Epithelial cell of prostate (primary cell): Measurements from ENCODE around the gene DHX34.
"Not testable (repeated sequence)": the region's sequence is repeated elsewhere in the genome, so short reads cannot be mapped to it uniquely, and the experiment has no call there.

ENCODE experiments used
- DNase-seq: peaks from one replicate; pipeline ENCODE4 v3.0.0-alpha.2; 2011; ENCODE audit warnings: low read depth, low spot score
- H3K27ac ChIP-seq: fragments of 450-650 bp; 2 replicates; pipeline ENCODE4 v1.5.1; 2017; ENCODE audit warnings: mild to moderate bottlenecking

Gene DHX34

GRCh38 chr19:47386582-47386981, 37.5 kb downstream of the DHX34 start:
- DNase-seq, H3K27ac ChIP-seq: not testable (repeated sequence)

- DNase-seq, H3K27ac ChIP-seq: not testable (repeated sequence)
Observed at GRCh38 chr19:47387623-47388022, 38.5 kb downstream of the DHX34 start.

DNA sequence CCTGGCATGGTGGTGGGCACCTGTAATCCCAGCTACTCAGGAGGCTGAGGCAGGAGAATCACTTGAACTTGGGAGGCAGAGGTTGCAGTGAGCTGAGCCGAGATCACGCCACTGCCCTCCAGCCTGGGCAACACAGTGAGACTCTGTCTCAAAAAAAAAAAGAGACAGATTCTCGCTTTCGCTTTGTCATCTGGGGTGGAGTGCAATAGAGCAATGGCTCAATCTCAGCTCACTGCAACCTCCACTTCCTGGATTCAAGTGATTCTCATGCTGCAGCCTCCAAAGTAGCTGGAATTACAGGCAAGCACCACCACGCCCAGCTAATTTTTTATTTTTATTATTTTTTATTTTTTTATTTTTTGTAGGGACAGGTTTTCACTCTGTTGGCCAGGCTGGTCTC, 39.6 kb downstream of the DHX34 start:
- DNase-seq, H3K27ac ChIP-seq: not testable (repeated sequence)

DNA sequence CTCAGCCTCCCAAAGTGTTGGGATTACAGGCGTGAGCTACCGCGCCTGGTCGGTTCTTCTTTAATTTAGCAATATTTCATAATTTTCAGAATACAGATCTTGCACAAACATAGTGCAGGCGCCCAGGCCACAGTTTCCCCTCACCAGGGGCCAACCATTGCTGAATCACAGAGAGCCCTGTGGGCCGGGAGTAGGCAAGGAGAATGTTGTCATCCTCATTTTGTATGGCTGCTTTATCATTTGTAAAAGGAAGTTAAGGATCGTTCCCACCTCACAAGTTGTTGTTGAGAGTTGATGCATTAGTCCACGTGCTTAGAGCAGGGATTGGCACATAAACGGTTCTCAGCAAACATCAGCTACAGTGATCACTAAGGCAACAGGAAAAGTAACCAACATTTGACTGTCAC, 40.0 kb downstream of the DHX34 start:
- no peak for DNase-seq
- no peak overlapping the region for H3K27ac ChIP-seq

DNA sequence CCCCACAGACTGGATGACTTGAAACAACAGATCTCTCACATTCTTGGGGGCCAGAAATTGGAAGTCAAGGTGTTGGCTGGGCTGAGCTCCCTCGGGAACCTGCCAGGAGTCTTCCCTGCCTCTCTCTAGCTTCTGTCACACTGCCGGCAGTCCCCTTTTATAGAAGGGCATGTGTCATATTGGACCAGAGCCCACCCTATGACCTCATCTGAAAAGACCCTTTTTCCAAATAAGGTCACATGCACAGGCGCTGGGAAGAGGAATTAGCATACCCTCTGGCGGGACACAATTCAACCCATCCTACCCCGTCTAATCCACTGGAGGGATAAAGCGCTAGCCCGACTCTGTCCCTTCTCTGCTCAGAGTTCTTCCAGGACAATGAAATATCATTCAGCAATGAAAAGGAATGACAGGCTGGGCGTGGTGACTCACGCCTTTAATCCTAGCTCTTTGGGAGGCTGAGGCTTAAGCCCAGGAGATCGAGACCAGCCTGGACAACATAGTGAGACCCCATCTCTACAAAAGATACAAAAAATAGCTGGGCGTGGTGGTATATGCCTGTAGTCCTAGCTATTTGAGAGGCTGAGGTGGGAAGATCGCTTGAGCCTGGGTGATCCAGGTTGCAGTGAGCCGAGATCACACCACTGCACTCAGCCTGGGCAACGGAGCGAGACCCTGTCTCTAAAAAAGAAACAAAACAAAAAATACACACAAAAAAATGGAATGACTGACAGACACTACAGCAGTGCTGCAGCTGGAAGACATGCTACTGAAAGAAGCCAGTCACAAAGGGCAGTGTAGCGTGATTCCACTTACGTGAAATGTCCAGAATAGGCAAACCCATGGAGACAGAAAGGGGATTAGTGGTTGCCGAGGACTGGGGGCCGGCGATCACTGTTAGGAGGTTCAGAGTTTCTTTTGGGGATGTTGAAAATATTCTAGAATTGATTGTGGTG, 41.7 kb downstream of the DHX34 start:
- H3K27ac ChIP-seq = no peak overlapping the region
- DNase-seq = no peak

DNA sequence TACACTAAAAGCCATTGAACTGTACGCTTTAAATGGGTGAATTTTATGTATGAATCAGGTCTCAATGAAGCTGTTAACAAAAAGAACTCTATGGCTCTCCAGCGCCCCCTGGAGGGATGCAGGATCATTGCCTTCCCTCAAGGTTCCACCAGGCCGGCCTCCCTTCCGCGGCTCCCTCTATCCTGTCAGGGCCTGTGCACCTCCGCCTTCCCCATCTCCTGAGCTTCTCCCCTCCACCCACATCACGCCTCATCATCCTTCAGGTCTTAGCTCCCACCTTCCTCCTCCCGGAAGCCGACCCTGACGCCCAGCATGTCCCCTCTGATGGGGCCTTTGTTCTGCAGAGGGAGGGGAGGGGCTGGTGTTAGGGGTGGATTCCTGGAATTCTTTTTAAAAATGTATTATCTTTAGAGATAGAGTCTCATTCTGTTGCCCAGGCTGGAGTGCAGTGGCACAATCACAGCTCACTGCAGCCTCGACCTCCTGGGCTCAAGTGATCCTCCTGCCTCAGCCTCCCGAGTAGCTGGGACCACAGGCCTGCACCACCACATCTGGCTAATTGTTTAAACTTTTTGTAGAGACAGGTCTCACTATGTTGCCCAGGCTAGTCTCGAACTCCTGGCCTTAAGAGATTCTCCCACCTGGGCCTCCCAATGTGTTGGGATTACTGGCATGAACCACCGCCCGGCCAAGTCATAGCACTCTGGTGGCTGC, 42.6 kb downstream of the DHX34 start:
- H3K27ac ChIP-seq = no peak overlapping the region

GRCh38 chr19:47398707-47399597, 49.8 kb downstream of the DHX34 start:
- H3K27ac ChIP-seq = no peak overlapping the region
- DNase-seq = no peak

More for the DNA sequence above, 42.6 kb downstream of the DHX34 start:
- no peak for DNase-seq

- no peak overlapping the region for H3K27ac ChIP-seq
- DNase-seq = no peak
Observed at GRCh38 chr19:47402504-47402903, 53.4 kb downstream of the DHX34 start.

- no peak for DNase-seq
- no peak overlapping the region for H3K27ac ChIP-seq
Observed at GRCh38 chr19:47404334-47405196, 55.5 kb downstream of the DHX34 start.

- no peak for DNase-seq
- no peak overlapping the region for H3K27ac ChIP-seq
Observed at GRCh38 chr19:47405197-47405550, 56.1 kb downstream of the DHX34 start.

DNA sequence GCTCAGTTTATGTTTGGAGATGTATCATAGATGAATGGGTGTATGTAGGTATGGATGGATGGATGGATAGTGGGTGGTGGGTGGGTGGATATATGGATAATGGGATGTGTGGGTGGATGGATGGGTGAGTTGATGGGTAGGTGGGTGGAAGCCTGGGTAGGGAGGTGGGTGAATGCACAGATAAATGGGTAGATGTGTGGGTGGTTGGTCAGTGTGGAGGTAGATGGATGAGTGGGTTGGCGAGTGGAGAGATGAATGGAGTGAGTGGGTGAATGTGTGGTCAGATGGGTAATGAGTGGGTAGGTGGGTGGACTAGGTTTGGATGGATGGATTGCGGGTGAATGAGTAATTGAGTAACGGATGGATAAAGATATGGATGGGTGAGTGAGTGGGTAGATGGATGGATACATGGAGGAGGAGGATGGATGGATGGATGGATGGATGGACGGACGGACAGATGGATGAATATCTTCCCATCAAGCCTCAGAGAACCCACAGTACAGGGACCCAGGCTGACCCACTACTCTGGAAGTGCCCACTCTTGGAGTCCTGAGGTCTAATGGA, 56.8 kb downstream of the DHX34 start:
- no peak overlapping the region for H3K27ac ChIP-seq
- no peak for DNase-seq

DNA sequence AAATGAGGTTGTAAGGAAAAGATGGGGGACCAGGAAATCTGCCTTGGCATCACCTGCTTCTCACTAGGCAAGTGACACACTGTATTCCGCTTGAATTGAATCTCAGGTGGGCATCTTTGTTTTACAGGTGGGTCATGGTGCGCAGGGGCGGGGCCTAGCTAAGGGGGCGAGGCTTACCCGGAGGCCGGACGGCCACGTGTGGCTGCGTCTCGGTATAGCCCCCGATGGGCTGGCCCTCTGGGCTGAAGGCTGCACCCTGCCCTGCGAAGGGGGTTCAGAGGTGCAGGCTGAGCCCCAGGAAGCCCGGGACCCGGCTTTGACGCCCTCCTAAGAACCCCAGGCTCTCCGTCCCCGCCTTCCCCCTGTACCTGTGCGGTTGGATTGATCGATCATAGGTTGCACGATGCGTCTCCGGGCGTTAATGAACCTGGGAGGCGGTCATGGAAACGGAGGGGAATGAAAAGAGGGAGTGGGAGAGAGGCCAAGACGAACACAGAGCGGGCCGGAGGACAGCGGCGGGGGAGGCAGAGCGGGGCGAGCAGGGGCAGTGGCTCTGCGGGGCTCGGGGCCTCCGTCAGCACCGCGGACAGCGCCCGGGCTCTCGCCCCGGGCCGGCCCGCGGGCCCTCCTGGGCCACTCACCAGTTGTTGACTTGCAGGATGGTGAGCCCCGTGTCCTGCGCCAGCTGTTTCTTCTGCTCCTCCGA, 57.7 kb downstream of the DHX34 start:
- no peak overlapping the region for H3K27ac ChIP-seq
- no peak for DNase-seq

GRCh38 chr19:47407417-47407774, 58.3 kb downstream of the DHX34 start:
- no peak overlapping the region for H3K27ac ChIP-seq
- no peak for DNase-seq

DNA sequence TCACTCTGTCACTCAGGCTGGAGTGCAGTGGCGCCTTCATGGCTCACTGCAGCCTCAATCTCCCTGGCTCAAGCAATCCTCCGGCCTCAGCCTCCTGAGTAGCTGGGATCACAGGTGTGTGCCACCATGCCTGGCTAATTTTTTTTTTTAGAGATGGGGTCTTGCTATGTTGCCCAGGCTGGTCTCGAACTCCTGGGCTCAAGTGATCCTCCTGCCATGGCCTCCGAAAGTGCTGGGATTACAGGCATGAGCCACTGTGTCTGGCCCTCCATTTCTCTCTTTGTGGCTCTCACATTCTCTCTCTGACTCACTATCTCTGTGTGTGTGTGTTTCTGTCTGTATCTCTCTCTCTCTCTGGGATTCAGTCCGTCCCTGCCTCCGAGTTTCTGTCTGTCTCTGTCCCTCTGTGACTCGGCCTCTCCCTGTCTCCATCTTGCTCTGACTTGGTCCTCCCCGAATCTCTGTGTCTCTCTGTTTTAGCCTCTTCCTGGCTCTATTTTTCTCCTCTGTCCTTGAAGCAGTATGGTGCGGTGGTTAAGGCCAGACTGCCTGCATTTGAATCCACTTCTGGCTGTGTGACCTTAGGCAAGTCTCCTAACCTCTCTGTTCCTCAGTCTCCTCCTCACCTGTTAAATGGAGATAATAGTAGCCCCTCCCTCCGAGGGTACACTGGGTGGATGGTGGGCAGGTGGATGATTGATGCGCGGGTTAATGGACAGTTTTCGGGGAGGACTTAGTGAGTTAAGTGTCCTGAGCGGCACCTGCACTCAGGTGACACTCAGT, 59.2 kb downstream of the DHX34 start:
- no peak overlapping the region for H3K27ac ChIP-seq
- DNase-seq = no peak

DNA sequence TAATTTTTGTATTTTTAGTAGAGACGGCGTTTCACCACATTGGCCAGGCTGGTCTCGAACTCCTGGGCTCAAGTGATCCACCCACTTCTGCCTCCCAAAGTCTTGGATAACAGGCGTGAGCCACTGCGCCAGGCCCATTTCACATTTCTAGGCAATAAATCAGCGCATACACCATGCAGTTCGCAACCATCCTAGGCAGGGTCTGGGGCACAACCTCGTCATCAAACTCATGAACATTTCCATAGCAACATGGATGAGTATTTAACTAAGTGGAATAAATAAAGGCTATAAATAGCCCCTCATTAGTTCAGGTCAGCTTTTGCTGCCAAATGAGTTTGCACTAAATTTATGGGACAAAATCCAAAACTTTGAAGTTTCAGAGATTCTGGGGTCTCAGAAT, 62.0 kb downstream of the DHX34 start:
- H3K27ac ChIP-seq = no peak overlapping the region
- no peak for DNase-seq

DNA sequence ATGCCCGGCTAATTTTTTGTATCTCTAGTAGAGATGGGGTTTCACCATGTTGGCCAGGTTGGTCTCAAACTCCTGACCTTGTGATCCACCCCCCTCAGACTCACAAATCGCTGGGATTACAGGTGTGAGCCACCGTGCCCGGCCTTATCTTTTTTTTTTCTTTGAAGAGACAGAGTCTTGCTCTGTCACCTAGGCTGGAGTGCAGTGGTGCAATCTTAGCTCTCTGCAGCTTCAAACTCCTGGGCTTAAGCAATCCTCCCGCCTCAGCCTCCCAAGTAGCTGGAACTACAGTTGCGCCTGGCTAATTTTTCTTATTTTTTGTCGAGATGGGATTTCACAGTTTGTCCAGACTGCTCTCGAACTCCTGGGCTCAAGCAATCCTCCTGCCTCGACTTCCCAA, 62.6 kb downstream of the DHX34 start:
- H3K27ac ChIP-seq, DNase-seq: not testable (repeated sequence)

DNA sequence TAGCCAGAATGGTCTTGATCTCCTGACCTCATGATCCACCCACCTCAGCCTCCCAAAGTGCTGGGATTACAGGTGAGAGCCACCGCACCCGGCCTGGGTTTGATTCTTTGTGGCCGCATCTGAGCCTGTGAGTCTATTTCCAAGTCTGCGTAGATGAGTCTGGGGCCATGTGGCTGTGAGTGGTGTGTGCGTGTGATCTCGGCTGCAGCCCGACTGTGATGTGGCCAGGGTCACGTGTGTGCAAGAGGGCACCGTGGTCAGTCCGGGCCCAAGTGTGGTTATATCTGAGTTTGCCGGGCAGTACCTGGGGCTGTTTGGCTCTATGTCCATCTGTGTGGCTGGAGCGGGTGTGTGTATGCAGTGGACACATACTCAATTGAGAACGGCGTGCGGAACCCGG, 64.8 kb downstream of the DHX34 start:
- no peak overlapping the region for H3K27ac ChIP-seq

GRCh38 chr19:47414469-47414868, 65.4 kb downstream of the DHX34 start:
- H3K27ac ChIP-seq = no peak overlapping the region
- DNase-seq = no peak

More for the DNA sequence above, 64.8 kb downstream of the DHX34 start:
- DNase-seq = no peak
